ENCODE results near the gene ULK4. TPM values are rescaled to one million over a fixed set of nuclear protein-coding genes. Genes with fewer than 3 reads are reported as not detected.

Gene ULK4
- total and polyA plus RNA-seq, 9 of the 15 experiments (the other 6 are each of a cell fraction or from before 2014, with no cell fraction given): 3.0 to 5.9 (median 3.5) TPM

DNA sequence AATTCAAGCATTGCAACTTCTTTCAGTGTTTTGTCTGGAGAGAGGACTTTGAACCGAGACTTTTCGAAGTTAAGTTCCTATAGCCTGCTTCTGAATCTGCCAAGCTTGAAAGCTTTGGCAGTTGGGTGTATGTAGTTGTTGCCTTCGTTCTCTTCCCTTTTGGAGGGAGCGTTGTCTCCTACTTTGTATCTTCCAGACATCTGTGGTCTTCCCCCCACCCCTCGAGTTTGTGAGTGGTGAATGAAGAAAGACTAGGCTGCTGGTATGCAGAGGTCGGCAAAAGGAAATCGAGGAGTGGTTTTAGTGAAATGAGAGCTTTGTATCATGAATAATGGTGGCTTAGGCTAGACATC lies 761.3 kb downstream of the ULK4 start (continued):
- TF ChIP-seq TEAD4 (IDR thresholded peaks at IDR 0.05; ENCODE audit: low read length) (peak; percentile 64; the same call in 1 of the 2 replicates), TEAD4 (CRISPR knock-in tag; IDR thresholded peaks at IDR 0.05; ENCODE audit: borderline replicate concordance) (no peak), TOE1 (IDR thresholded peaks at IDR 0.05; ENCODE audit: borderline replicate concordance) (no peak), TOE1 (CRISPR knock-in tag; IDR thresholded peaks at IDR 0.05; ENCODE audit: borderline replicate concordance, low read depth) (no peak), RCOR1 (IDR thresholded peaks at IDR 0.05; ENCODE audit: borderline replicate concordance in 1 of 2, low read depth in 2 of 2, low read length in 2 of 2) (no peak), ZC3H11A (IDR thresholded peaks at IDR 0.05; ENCODE audit: low read depth, low read length) (no peak), TAL1 (IDR thresholded peaks at IDR 0.05) (0 out of 2 replicates have a peak, but pooled peaks have one; percentile 11)
- TF ChIP-seq, protein P1, sequence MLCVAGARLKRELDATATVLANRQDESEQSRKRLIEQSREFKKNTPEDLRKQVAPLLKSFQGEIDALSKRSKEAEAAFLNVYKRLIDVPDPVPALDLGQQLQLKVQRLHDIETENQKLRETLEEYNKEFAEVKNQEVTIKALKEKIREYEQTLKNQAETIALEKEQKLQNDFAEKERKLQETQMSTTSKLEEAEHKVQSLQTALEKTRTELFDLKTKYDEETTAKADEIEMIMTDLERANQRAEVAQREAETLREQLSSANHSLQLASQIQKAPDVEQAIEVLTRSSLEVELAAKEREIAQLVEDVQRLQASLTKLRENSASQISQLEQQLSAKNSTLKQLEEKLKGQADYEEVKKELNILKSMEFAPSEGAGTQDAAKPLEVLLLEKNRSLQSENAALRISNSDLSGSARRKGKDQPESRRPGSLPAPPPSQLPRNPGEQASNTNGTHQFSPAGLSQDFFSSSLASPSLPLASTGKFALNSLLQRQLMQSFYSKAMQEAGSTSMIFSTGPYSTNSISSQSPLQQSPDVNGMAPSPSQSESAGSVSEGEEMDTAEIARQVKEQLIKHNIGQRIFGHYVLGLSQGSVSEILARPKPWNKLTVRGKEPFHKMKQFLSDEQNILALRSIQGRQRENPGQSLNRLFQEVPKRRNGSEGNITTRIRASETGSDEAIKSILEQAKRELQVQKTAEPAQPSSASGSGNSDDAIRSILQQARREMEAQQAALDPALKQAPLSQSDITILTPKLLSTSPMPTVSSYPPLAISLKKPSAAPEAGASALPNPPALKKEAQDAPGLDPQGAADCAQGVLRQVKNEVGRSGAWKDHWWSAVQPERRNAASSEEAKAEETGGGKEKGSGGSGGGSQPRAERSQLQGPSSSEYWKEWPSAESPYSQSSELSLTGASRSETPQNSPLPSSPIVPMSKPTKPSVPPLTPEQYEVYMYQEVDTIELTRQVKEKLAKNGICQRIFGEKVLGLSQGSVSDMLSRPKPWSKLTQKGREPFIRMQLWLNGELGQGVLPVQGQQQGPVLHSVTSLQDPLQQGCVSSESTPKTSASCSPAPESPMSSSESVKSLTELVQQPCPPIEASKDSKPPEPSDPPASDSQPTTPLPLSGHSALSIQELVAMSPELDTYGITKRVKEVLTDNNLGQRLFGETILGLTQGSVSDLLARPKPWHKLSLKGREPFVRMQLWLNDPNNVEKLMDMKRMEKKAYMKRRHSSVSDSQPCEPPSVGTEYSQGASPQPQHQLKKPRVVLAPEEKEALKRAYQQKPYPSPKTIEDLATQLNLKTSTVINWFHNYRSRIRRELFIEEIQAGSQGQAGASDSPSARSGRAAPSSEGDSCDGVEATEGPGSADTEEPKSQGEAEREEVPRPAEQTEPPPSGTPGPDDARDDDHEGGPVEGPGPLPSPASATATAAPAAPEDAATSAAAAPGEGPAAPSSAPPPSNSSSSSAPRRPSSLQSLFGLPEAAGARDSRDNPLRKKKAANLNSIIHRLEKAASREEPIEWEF (CRISPR knock-in tag; IDR thresholded peaks at IDR 0.05): no peak

Measured in K562 (cell line).